Activated CD8-positive, alpha-beta memory T cell treated with anti-CD3 and anti-CD28 coated beads, Interleukin-2, amount 50 U/mL, for 24 hours (primary cell): ENCODE data around the gene PAM16.

Experiments
- DNase-seq: peaks from one replicate; pipeline ENCODE4 v3.0.0-alpha.2; 2020; ENCODE audit errors: extremely low read depth

The PAM16 gene

GRCh38 chr16:4298761-4299522, 52.2 kb downstream of the PAM16 start:
- no peak for DNase-seq

DNA sequence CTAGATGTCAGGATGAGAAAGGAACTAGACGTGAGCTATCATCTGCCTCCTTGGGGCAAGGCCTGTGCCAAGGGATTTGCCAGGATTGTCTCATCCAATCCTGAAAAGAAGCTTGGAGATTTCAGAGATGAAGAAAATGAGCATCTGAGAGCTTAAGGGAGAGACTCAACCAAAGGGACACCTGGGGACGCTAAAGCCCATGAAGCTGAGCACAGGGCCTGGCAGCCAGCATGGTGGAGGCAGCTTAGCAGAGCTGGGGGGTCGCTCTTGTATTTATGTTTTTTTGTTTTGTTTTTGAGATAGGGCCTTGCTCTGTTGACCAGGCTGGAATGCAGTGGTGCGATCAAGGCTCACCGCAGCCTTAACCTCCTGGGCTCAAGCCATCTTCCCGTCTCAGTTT, 53.6 kb downstream of the PAM16 start:
- DNase-seq, result no peak

DNA sequence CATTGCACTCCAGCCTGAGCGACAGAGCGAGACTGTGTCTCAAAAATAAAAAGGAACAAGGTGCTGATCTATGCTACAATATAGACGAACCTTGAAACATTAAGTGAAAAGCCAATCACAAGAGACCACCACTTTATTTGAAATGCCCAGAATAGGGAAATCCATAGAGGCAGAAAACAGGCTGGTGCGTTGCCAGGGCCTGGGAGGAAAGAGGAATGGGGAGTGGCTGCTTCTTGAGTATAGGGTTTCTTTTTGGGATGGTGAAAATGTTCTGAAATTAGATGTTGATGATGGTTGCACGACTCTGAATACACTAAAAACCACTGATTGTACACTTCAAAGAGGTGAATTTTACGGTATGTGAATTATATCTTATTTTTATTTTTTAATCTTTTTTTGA, 55.5 kb downstream of the PAM16 start:
- no peak for DNase-seq

- no peak for DNase-seq
Measured at GRCh38 chr16:4293822-4294457, 57.2 kb downstream of the PAM16 start.

DNA sequence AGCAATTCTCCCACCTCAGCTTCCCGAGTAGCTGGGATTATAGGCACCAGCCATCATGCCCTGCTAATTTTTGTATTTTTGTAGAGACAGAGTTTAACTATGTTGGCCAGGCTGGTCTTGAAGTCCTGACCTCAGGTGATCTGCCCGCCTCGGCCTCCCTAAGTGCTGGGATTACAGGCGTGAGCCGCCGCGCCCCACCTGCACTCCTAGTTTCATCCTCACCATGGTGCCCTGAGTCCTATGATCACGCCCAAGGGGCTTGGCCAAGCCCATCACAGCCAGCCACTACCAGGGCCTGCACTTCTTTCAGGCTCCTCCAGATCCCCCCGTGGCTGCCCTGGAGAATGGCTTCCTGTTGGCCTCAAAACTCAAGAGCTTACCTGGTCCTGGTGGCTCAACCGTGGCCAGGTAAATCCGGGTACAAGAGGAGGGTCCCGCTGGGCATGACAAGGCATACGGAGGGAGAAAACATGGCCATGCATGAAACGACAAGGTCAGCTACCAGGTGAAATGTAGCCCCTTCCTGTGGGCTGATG, 57.9 kb downstream of the PAM16 start:
- DNase-seq, result no peak

DNA sequence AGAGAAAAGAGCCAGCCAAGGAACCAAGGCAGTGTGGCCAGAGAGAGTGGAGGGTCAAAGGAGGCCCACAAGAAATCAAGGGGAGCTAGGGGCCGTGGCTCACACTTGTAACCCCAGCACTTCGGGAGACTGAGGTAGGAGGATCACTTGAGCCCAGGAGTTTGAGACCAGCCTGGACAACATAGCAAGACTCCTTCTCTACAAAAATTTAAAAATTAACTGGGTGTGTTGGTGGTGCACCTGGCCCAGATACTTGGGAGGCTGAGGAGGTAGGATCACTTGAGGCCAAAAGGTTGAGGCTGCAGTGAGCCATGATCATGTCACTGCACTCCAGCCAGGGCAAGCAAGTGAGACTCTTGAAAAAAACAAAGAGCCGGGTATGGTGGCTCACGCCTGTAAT, 59.4 kb downstream of the PAM16 start:
- DNase-seq, result no peak
